ENCODE measurements around the gene TEC. TPM values are rescaled to one million over a fixed set of nuclear protein-coding genes. Genes with fewer than 3 reads are reported as not detected.

The TEC gene
- total RNA-seq, 2 experiments from 2014 or later = 3.6 to 4.2 TPM

GRCh38 chr4:48194971-48195370 lies 74.7 kb downstream of the TEC start:
- H3K36me3 Mint-ChIP-seq (ENCODE audit: low read depth) = no peaks in the 10 kb centered on the region
- intact Hi-C loops (cut with micrococcal nuclease) = no loop called here

GRCh38 chr4:48193921-48194468 lies 75.6 kb downstream of the TEC start:
- DNase-seq (no peak), ATAC-seq (no peak)
- no peaks in the 10 kb centered on the region for H3K9me3 Mint-ChIP-seq
- CTCF ChIA-PET = no interaction called here
- no peak overlapping the region for H3K4me3 Mint-ChIP-seq
- no peak for TF ChIP-seq CTCF (IDR thresholded peaks at IDR 0.05)
- H3K36me3 Mint-ChIP-seq (ENCODE audit: low read depth) = no peaks in the 10 kb centered on the region
- POLR2A ChIA-PET = no interaction called here
- H3K27ac Mint-ChIP-seq = no peak overlapping the region
- H3K4me1 Mint-ChIP-seq (ENCODE audit: low read depth) = peaks cover 8% of the 10 kb centered on the region
- intact Hi-C loops (cut with micrococcal nuclease) = no loop called here
- no peaks in the 10 kb centered on the region for H3K27me3 Mint-ChIP-seq

More at GRCh38 chr4:48194971-48195370, 74.7 kb downstream of the TEC start:
- Mint-ChIP-seq H3K4me3 (no peak overlapping the region), H3K4me1 (ENCODE audit: low read depth) (peaks cover 8% of the 10 kb centered on the region), H3K27me3 (no peaks in the 10 kb centered on the region), H3K27ac (no peak overlapping the region), H3K9me3 (no peaks in the 10 kb centered on the region)
- POLR2A ChIA-PET = no interaction called here
- no peak for ATAC-seq
- CTCF ChIA-PET = no interaction called here
- no peak for TF ChIP-seq CTCF (IDR thresholded peaks at IDR 0.05)
- DNase-seq = no peak

- no peak for ATAC-seq
- no peak overlapping the region for H3K27ac Mint-ChIP-seq
- intact Hi-C loops (cut with micrococcal nuclease) = no loop called here
- H3K4me1 Mint-ChIP-seq (ENCODE audit: low read depth) = peaks cover 8% of the 10 kb centered on the region
- H3K27me3 Mint-ChIP-seq = no peaks in the 10 kb centered on the region
- H3K4me3 Mint-ChIP-seq = no peak overlapping the region
- ChIA-PET POLR2A (no interaction called here), CTCF (no interaction called here)
- DNase-seq = no peak
- no peak for TF ChIP-seq CTCF (IDR thresholded peaks at IDR 0.05)
- H3K9me3 Mint-ChIP-seq = no peaks in the 10 kb centered on the region
- H3K36me3 Mint-ChIP-seq (ENCODE audit: low read depth) = no peaks in the 10 kb centered on the region
Measured at GRCh38 chr4:48193096-48193836, 76.4 kb downstream of the TEC start.

GRCh38 chr4:48191758-48192157 lies 77.9 kb downstream of the TEC start:
- H3K4me3 Mint-ChIP-seq = no peak overlapping the region
- H3K27me3 Mint-ChIP-seq = no peaks in the 10 kb centered on the region
- no peak for TF ChIP-seq CTCF (IDR thresholded peaks at IDR 0.05)
- DNase-seq = no peak
- no peaks in the 10 kb centered on the region for H3K36me3 Mint-ChIP-seq (ENCODE audit: low read depth)
- H3K4me1 Mint-ChIP-seq (ENCODE audit: low read depth) = peaks cover 8% of the 10 kb centered on the region
- intact Hi-C loops (cut with micrococcal nuclease) = no loop called here
- ATAC-seq = no peak
- ChIA-PET CTCF (interaction anchor here (0.7 to 1.4 kb wide), 2 partner anchors 16 to 25 kb away, joined by 3 read pairs; no protein-coding TSS in a partner anchor), POLR2A (no interaction called here)
- H3K9me3 Mint-ChIP-seq = no peaks in the 10 kb centered on the region
- H3K27ac Mint-ChIP-seq = no peak overlapping the region

DNA sequence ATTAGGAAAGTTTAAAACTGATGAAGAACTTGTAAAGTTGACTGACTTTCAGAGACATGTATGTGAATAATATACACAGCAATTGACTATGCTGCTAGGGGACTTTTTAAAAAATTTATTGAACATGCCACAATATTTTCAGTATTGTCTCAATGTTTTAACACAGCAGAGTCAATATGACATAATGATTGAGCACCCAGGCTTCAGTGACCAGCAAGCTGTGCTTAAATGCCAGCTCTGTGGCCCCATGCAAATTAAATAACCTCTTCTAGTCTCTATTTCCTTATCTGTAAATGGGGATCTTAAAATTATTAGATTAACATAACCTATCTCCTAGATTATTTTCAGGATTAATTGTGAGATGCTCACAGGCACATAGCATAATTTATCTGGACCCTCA lies 78.8 kb downstream of the TEC start:
- Mint-ChIP-seq H3K27ac (no peak overlapping the region), H3K27me3 (no peaks in the 10 kb centered on the region), H3K4me1 (ENCODE audit: low read depth) (peaks cover 7% of the 10 kb centered on the region), H3K36me3 (ENCODE audit: low read depth) (no peaks in the 10 kb centered on the region), H3K4me3 (no peak overlapping the region), H3K9me3 (no peaks in the 10 kb centered on the region)
- POLR2A ChIA-PET = no interaction called here
- TF ChIP-seq CTCF (IDR thresholded peaks at IDR 0.05) = no peak
- CTCF ChIA-PET = no interaction called here
- intact Hi-C loops (cut with micrococcal nuclease) = no loop called here
- ATAC-seq (no peak), DNase-seq (no peak)
